B cell (primary cell): ENCODE results near the gene KIRREL1. TPM values are rescaled to one million over a fixed set of nuclear protein-coding genes. Genes with fewer than 3 reads are reported as not detected.

Experiments used
- ATAC-seq: fragments of 200-7000 bp; cut with Tn5 transposase; one replicate; pipeline ENCODE4 v1.10.0; 2021; ENCODE audit warnings: low read depth, mild to moderate bottlenecking, moderate number of reproducible peaks, moderate library complexity
- CTCF ChIA-PET: fragments of 350-600 bp; sonication (Branson Sonifier 250); formaldehyde crosslinking; loops from one replicate; lab custom pipeline; 2021; ENCODE audit warnings: antibody characterized with exemption, inconsistent platforms; lab: Charles Lee
- POLR2A ChIA-PET: fragments of 350-600 bp; sonication (Branson Sonifier 250); formaldehyde crosslinking; loops from one replicate; lab custom pipeline; 2021; ENCODE audit warnings: antibody characterized with exemption; lab: Charles Lee
- DNase-seq: peaks from one replicate; pipeline ENCODE4 v3.0.0; 2013
- H2AFZ ChIP-seq: 2 replicates; pipeline ENCODE4 v1.6.1; 2012; ENCODE audit warnings: mild to moderate bottlenecking, low read depth, low read length; ENCODE audit not compliant: insufficient read depth, poor library complexity, severe bottlenecking
- H3K27ac ChIP-seq, 2 donors: 1 replicate in 1 of 2; 2 replicates in 1 of 2; pipeline ENCODE4 v1.5.1; 2012 to 2013; ENCODE audit warnings: low read length in 2 of 2, mild to moderate bottlenecking in 2 of 2, moderate library complexity in 1 of 2
- H3K27me3 ChIP-seq, 4 experiments: fragments of 200-600 bp in 1 of 4; sonication (generic) in 1 of 4; replicated peaks in 1 of 4; 1 replicate in 2 of 4; 2 replicates in 2 of 4; pipeline versions ENCODE4 v1.6.1 to v1.7.0; 2013 to 2016; ENCODE audit warnings: low read length in 3 of 4, mild to moderate bottlenecking in 2 of 4, mixed read lengths in 1 of 4, moderate library complexity in 1 of 4; ENCODE audit not compliant: insufficient read depth in 4 of 4, control insufficient read depth in 3 of 4; ENCODE audit errors: control extremely low read depth in 1 of 4
- H3K36me3 ChIP-seq, 2 experiments: replicated peaks in 1 of 2; 1 replicate in 1 of 2; 2 replicates in 1 of 2; pipeline versions ENCODE4 v1.6.1 to v1.7.1; 2013; ENCODE audit warnings: low read length in 1 of 2; ENCODE audit not compliant: insufficient read depth in 2 of 2, control insufficient read depth in 1 of 2; ENCODE audit errors: control extremely low read depth in 1 of 2, extremely low read depth in 1 of 2
- H3K4me1 ChIP-seq, 2 donors: fragments of 200-600 bp in 1 of 2; sonication (generic) in 1 of 2; 1 replicate in 1 of 2; 2 replicates in 1 of 2; pipeline versions ENCODE4 v1.5.1 to v1.6.1; 2013 to 2017; ENCODE audit warnings: low read length in 2 of 2; ENCODE audit not compliant: control insufficient read depth in 2 of 2, insufficient read depth in 2 of 2
- H3K4me2 ChIP-seq: replicated peaks from 2 replicates; pipeline ENCODE3; 2012; ENCODE audit warnings: mild to moderate bottlenecking, low read depth, low read length; ENCODE audit not compliant: poor library complexity, severe bottlenecking
- H3K4me3 ChIP-seq, 5 experiments: fragments of 200-600 bp in 1 of 5; sonication (generic) in 1 of 5; 1 replicate in 3 of 5; 2 replicates in 2 of 5; pipeline versions ENCODE4 v1.5.1 to v1.7.0; 2011 to 2016; ENCODE audit warnings: low read length in 4 of 5, mild to moderate bottlenecking in 4 of 5, low read depth in 2 of 5, control low read depth in 1 of 5, moderate library complexity in 1 of 5; ENCODE audit not compliant: insufficient read depth in 1 of 5; ENCODE audit errors: control extremely low read depth in 1 of 5, extremely low read depth in 1 of 5
- H3K79me2 ChIP-seq: fragments of 200-600 bp; sonication (generic); one replicate; pipeline ENCODE4 v1.6.0; 2016; ENCODE audit warnings: low read length; ENCODE audit not compliant: control insufficient read depth, insufficient read depth
- H3K9ac ChIP-seq: fragments of 200-600 bp; sonication (generic); 2 replicates; pipeline ENCODE4 v1.6.1; 2017; ENCODE audit warnings: mild to moderate bottlenecking, low read length, moderate library complexity
- H3K9me3 ChIP-seq, 3 donors: one replicate each; pipeline versions ENCODE4 v1.6.1 to v1.7.1; 2013; ENCODE audit warnings: low read length in 2 of 3; ENCODE audit not compliant: control insufficient read depth in 2 of 3, insufficient read depth in 1 of 3; ENCODE audit errors: control extremely low read depth in 1 of 3
- H4K20me1 ChIP-seq: 2 replicates; pipeline ENCODE4 v1.6.0; 2012; ENCODE audit warnings: mild to moderate bottlenecking, low read length; ENCODE audit not compliant: insufficient read depth, control insufficient read depth, poor library complexity, severe bottlenecking
- H3K27ac Mint-ChIP-seq: one replicate; pipeline ENCODE4 v1.8.0; 2021; ENCODE audit warnings: mixed read lengths
- H3K27me3 Mint-ChIP-seq: one replicate; pipeline ENCODE4 v1.8.0; 2021; ENCODE audit warnings: mixed read lengths
- H3K4me1 Mint-ChIP-seq: one replicate; pipeline ENCODE4 v1.8.0; 2021; ENCODE audit warnings: mixed read lengths
- H3K4me3 Mint-ChIP-seq: one replicate; pipeline ENCODE4 v1.8.0; 2021; ENCODE audit warnings: mixed read lengths
- H3K9me3 Mint-ChIP-seq: one replicate; pipeline ENCODE4 v1.8.0; 2022; ENCODE audit warnings: mixed read lengths; ENCODE audit not compliant: insufficient read depth
- EZH2 ChIP-seq: IDR thresholded peaks from 2 replicates; pipeline ENCODE4 v1.6.1; 2012; ENCODE audit warnings: borderline replicate concordance, low read depth, mild to moderate bottlenecking, moderate library complexity, low read length; ENCODE audit not compliant: insufficient read depth, poor library complexity, severe bottlenecking
- WGBS: methylation state at CpG from one replicate; pipeline ENCODE4 v1.1.5; 2013; ENCODE audit warnings: missing lambda C conversion rate; ENCODE audit not compliant: insufficient coverage; 5-methylcytosine and 5-hydroxymethylcytosine counted together
- intact Hi-C: fragments of 100-400 bp; cut with micrococcal nuclease; formaldehyde crosslinking; loops from one replicate; pipeline ENCODE4 v1.10.0; 2022
- polyA plus RNA-seq: library from polyadenylated mRNA; depleted of rRNA; stranded (reverse); fragments of >200 nt; gene quantifications from 2 replicates; pipeline ENCODE4 v1.2.3, GENCODE V29; 2012
- total RNA-seq, 2 donors: library from RNA; stranded (reverse); fragments of 120-200 nt in 1 of 2; gene quantifications; 1 replicate in 1 of 2; 2 replicates in 1 of 2; pipeline versions ENCODE4 v1.2.3 to v1.2.4, GENCODE V29; 2013 to 2022
- TF ChIP-seq, protein P1 (sequence below): fragments of 200-600 bp; IDR thresholded peaks from one replicate; pipeline ENCODE4 v1.8.0; 2022; ENCODE audit warnings: antibody characterized with exemption, mild to moderate bottlenecking

KIRREL1 gene
- total and polyA plus RNA-seq, 2 donors (not counting 1 experiment from before 2014, with no cell fraction given), result not detected

DNA sequence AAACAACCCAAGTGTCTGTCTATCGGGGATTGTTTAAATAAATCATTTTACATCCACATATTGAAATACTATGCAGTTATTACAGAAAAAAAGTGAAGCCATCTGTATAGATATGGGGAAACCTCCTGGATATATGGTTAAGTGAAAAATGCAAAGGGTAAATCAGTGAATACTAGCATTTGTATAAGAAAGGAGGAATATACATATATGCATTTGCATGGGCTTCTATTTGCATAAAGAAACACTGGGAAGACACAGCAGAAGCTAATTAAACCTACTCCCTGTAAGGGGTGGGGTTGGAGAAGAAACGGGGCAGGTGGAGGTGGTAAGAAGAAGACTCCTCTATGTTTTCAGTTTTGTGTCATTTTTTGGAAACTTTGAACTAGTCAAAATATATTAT lies 16.6 kb upstream of the KIRREL1 start:
- intact Hi-C loops, result no loop called here
- no peak for ATAC-seq
- H2AFZ ChIP-seq, result no peak overlapping the region
- no peaks in the 10 kb centered on the region for H3K36me3 ChIP-seq
- H3K9ac ChIP-seq, result no peak overlapping the region
- Mint-ChIP-seq H3K4me3 (no peak overlapping the region), H3K4me1 (peaks cover 2% of the 10 kb centered on the region), H3K27me3 (peaks cover 33% of the 10 kb centered on the region), H3K9me3 (no peaks in the 10 kb centered on the region), H3K27ac (no peak overlapping the region)
- H3K9me3 ChIP-seq, result no peaks in the 10 kb centered on the region
- H4K20me1 ChIP-seq, result no peaks in the 10 kb centered on the region
- no peak overlapping the region for H3K27ac ChIP-seq
- no peak overlapping the region for H3K4me2 ChIP-seq
- no peaks in the 10 kb centered on the region for H3K79me2 ChIP-seq
- no peak for TF ChIP-seq EZH2
- TF ChIP-seq, protein P1, sequence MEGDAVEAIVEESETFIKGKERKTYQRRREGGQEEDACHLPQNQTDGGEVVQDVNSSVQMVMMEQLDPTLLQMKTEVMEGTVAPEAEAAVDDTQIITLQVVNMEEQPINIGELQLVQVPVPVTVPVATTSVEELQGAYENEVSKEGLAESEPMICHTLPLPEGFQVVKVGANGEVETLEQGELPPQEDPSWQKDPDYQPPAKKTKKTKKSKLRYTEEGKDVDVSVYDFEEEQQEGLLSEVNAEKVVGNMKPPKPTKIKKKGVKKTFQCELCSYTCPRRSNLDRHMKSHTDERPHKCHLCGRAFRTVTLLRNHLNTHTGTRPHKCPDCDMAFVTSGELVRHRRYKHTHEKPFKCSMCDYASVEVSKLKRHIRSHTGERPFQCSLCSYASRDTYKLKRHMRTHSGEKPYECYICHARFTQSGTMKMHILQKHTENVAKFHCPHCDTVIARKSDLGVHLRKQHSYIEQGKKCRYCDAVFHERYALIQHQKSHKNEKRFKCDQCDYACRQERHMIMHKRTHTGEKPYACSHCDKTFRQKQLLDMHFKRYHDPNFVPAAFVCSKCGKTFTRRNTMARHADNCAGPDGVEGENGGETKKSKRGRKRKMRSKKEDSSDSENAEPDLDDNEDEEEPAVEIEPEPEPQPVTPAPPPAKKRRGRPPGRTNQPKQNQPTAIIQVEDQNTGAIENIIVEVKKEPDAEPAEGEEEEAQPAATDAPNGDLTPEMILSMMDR, result no peak
- no CpG with 5 or more reads among the region's 2 CpGs for WGBS
- CTCF ChIA-PET, result interaction anchor here (0.9 to 23.5 kb wide), 5 partner anchors 13 to 143 kb away, joined by 3 to 534 read pairs (median 3); a partner anchor contains a TSS
- H3K4me3 ChIP-seq, result no peak overlapping the region
- H3K27me3 ChIP-seq, result peaks cover 0 to 15% (median 5%) of the 10 kb centered on the region in 4 experiments
- POLR2A ChIA-PET, result no interaction called here
- peaks cover 0 to 6% of the 10 kb centered on the region in 2 donors for H3K4me1 ChIP-seq
- no peak for DNase-seq

DNA sequence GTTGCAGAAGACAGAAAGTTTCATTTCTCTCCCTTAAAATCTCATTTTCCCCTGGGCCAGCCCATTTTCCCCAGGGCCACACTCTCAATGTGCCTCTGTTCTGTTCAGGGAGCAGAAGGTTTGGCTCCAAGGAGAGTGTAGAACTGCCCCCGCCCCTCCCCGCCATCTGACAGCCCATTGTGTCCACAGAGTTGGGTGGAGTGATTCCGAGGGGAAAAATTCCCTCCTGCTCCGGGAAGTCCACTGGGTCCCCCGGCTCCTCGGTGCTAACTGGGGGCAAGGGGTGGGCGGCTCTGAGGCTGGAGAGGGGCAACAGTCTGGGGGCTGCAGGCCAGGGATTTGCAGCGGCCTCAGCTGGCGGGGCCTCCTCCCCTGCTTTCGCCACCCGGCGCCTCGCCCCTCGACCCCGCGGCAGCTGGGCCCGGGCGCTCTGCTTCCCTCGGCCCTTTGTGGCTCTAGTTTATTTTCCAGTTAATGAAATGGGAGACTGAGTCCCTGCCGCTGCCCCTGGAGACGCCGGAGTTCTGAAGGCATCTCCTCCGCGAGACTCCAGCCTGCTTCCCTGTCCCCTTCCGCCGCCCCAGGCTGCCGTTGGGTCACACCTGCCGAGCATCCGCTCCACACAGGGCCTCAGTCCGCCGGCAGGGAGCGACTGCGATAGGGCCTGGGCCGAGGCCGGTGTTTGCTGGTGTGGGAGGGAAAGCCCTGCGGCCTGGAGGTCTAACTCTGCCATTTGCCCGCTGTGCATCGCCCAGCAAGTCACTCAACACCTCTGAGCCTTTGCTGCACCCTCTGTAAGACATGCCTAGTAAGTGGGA lies 14.7 kb upstream of the KIRREL1 start:
- intact Hi-C loops, result no loop called here
- Histone ChIP-seq H3K9ac (no peak overlapping the region), H3K4me3 (no peak overlapping the region), H3K27ac (no peak overlapping the region), H3K4me1 (peaks cover 0 to 6% of the 10 kb centered on the region in 2 donors), H3K79me2 (no peaks in the 10 kb centered on the region), H4K20me1 (no peaks in the 10 kb centered on the region), H3K27me3 (peaks cover 0 to 15% (median 5%) of the 10 kb centered on the region in 4 experiments), H3K4me2 (peak overlapping the region; percentile 19), H3K9me3 (no peaks in the 10 kb centered on the region), H3K36me3 (no peaks in the 10 kb centered on the region), H2AFZ (no peak overlapping the region)
- Mint-ChIP-seq H3K27ac (no peak overlapping the region), H3K4me1 (no peaks in the 10 kb centered on the region), H3K4me3 (peak overlapping the region; percentile 7), H3K27me3 (peaks cover 30% of the 10 kb centered on the region), H3K9me3 (no peaks in the 10 kb centered on the region)
- ATAC-seq, result no peak
- POLR2A ChIA-PET, result no interaction called here
- WGBS, result 51% methylated on average over 37 of the region's 38 CpGs
- CTCF ChIA-PET, result interaction anchor here (0.7 to 23.5 kb wide), 2 partner anchors 141 to 1235 kb away, joined by 3 to 534 read pairs; a partner anchor contains a TSS
- TF ChIP-seq, protein P1, result no peak
- DNase-seq, result no peak
